Thyroid gland (tissue), 4 donors: Measurements from ENCODE around the gene DDA1.

Source experiments
- POLR2A ChIP-seq, 2 donors: fragments of 450-650 bp; IDR thresholded peaks; one replicate each; pipeline ENCODE4 v1.6.1; 2017; ENCODE audit warnings: antibody characterized with exemption in 2 of 2, mild to moderate bottlenecking in 2 of 2, moderate library complexity in 1 of 2
- TF ChIP-seq, protein P1 (sequence below), 6 experiments: fragments of 200-600 bp in 3 of 6; fragments of 450-650 bp in 3 of 6; sonication (generic) in 3 of 6; IDR thresholded peaks; one replicate each; pipeline ENCODE4 v1.5.1; 2016 to 2019; ENCODE audit warnings: antibody characterized with exemption in 6 of 6, mild to moderate bottlenecking in 2 of 6, inconsistent platforms in 1 of 6, moderate library complexity in 1 of 6

DNA sequence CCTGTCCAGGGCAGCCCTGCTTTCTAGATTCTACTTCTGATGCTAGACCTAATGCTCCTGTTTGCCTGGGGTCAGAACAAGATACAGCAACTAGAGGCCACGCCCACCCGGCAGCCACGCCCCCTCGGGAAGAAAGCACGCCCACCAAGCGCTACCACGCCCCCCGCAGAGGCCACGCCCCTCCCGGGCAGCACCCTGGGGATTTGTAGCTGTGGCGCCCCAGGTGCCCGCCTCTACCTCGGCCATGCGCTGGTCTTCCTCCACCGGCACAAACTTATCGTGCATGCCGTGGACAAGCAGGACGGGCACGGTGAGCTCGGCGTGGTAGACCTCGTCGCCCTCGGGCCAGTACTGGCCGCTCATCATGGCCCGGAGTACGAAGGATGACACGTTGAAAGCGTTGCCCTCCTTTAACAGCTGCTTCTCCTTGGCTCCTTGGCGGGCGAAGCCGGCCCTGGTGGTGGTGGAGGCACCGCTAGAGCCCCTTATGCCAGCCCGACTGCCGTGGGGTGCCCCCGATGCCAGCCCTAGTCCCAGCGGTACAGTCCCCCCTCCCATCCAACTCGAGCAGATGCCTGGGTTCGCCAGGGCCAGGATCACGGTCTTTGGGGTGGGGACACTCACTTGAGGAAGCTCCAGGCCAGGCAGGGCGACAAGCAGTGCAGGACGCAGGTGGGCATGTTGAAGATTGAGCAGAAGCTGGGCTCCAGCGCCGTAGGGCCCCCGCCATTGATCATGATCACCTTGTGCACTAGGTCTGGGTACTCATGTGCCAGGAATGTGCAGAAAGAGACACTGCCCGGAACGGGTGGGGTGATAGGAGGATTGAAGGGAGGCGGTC, 15.1 kb upstream of the DDA1 start:
- TF ChIP-seq, protein P1, sequence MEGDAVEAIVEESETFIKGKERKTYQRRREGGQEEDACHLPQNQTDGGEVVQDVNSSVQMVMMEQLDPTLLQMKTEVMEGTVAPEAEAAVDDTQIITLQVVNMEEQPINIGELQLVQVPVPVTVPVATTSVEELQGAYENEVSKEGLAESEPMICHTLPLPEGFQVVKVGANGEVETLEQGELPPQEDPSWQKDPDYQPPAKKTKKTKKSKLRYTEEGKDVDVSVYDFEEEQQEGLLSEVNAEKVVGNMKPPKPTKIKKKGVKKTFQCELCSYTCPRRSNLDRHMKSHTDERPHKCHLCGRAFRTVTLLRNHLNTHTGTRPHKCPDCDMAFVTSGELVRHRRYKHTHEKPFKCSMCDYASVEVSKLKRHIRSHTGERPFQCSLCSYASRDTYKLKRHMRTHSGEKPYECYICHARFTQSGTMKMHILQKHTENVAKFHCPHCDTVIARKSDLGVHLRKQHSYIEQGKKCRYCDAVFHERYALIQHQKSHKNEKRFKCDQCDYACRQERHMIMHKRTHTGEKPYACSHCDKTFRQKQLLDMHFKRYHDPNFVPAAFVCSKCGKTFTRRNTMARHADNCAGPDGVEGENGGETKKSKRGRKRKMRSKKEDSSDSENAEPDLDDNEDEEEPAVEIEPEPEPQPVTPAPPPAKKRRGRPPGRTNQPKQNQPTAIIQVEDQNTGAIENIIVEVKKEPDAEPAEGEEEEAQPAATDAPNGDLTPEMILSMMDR (IDR thresholded peaks at IDR 0.05) = no peak
- no peak for TF ChIP-seq POLR2A (IDR thresholded peaks at IDR 0.05)
